HepG2 (cell line): ENCODE measurements around the gene NT5C1A. TPM values are rescaled to one million over a fixed set of nuclear protein-coding genes. Genes with fewer than 3 reads are reported as not detected.

Experiments used
- ATAC-seq: fragments of 200-7000 bp; cut with Tn5 transposase; 3 replicates; pipeline ENCODE4 v1.9.1; 2020; ENCODE audit warnings: mild to moderate bottlenecking, moderate library complexity
- BruUV-seq: library from RNA; stranded (reverse); fragments of 400-500 nt; replicated peaks from 2 replicates; lab custom pipeline; 2021; lab: Mats Ljungman, UMichigan
- CTCF ChIA-PET: fragments of 300-600 bp; formaldehyde crosslinking; extraction: SDS; loops from one replicate; lab custom pipeline; 2021; ENCODE audit warnings: low total read pairs, inconsistent platforms, low intra/inter-chr PET ratio; lab: Yijun Ruan, JAX
- POLR2A ChIA-PET: fragments of 350-600 bp; sonication (Branson Sonifier 250); formaldehyde crosslinking; loops from one replicate; lab custom pipeline; 2020; ENCODE audit warnings: antibody characterized with exemption, inconsistent platforms; lab: Yijun Ruan, JAX
- DNase-seq: peaks from one replicate; pipeline ENCODE4 v3.0.0-alpha.2; 2015; ENCODE audit warnings: low spot score
- FAIRE-seq: peaks from 3 replicates; lab custom pipeline; 2011; peaks lifted over from hg19 to GRCh38; lab: Jason Lieb, UNC
- H2AFZ ChIP-seq: one replicate; pipeline ENCODE4 v1.6.1; 2011; ENCODE audit warnings: low read length, inconsistent platforms
- H3K27ac ChIP-seq: fragments of 300-600 bp; 3 replicates; pipeline ENCODE4 v1.8.0; 2011; ENCODE audit warnings: mixed run types, mild to moderate bottlenecking, mixed read lengths, low read length, inconsistent platforms; ENCODE audit not compliant: insufficient read depth; ENCODE audit errors: extremely low read length
- H3K27me3 ChIP-seq, 2 experiments: fragments of 200-600 bp in 1 of 2; 2 replicates in 1 of 2; 3 replicates in 1 of 2; pipeline versions ENCODE4 v1.6.0 to v1.8.0; 2011; ENCODE audit warnings: low read length in 2 of 2, mild to moderate bottlenecking in 2 of 2, moderate library complexity in 2 of 2, inconsistent platforms in 1 of 2; ENCODE audit not compliant: insufficient read depth in 2 of 2, control insufficient read depth in 1 of 2
- H3K36me3 ChIP-seq, 2 experiments: fragments of 200-600 bp in 1 of 2; replicated peaks in 1 of 2; 2 replicates in 1 of 2; 3 replicates in 1 of 2; pipeline versions ENCODE4 v1.5.1 to v1.8.0; 2011; ENCODE audit warnings: low read length in 2 of 2, inconsistent platforms in 1 of 2; ENCODE audit not compliant: insufficient read depth in 2 of 2, control insufficient read depth in 1 of 2
- H3K4me1 ChIP-seq: 2 replicates; pipeline ENCODE4 v1.5.1; 2012; ENCODE audit warnings: low read length, inconsistent platforms; ENCODE audit not compliant: insufficient read depth
- H3K4me2 ChIP-seq: 2 replicates; pipeline ENCODE4 v1.6.0; 2011; ENCODE audit warnings: low read depth, low read length, inconsistent platforms
- H3K4me3 ChIP-seq, 3 experiments: fragments of 200-600 bp in 1 of 3; sonication (generic), shearing (Covaris generic) in 1 of 3; replicated peaks in 1 of 3; 2 replicates each; pipeline ENCODE4 v1.5.1; 2011 to 2016; ENCODE audit warnings: low read length in 3 of 3, inconsistent platforms in 2 of 3, low read depth in 2 of 3, mild to moderate bottlenecking in 2 of 3, control low read depth in 1 of 3, mixed read lengths in 1 of 3; ENCODE audit not compliant: insufficient read depth in 1 of 3
- H3K79me2 ChIP-seq: one replicate; pipeline ENCODE4 v1.6.1; 2011; ENCODE audit warnings: low read length, inconsistent platforms; ENCODE audit not compliant: insufficient read depth
- H3K9ac ChIP-seq: 2 replicates; pipeline ENCODE4 v1.6.0; 2011; ENCODE audit warnings: mild to moderate bottlenecking, low read depth, low read length, inconsistent platforms; ENCODE audit not compliant: insufficient read depth
- H3K9me3 ChIP-seq: 2 replicates; pipeline ENCODE4 v1.5.1; 2012; ENCODE audit warnings: mild to moderate bottlenecking, low read length
- H4K20me1 ChIP-seq: 2 replicates; pipeline ENCODE4 v1.6.0; 2011; ENCODE audit warnings: inconsistent platforms, mild to moderate bottlenecking, low read length, moderate library complexity; ENCODE audit not compliant: insufficient read depth
- HNRNPUL1 ChIP-seq: fragments of 200-400 bp; formaldehyde crosslinking; IDR thresholded peaks from 2 replicates; pipeline ENCODE4 v1.6.1; 2017; ENCODE audit warnings: low read depth, mild to moderate bottlenecking, low read length, moderate library complexity
- KLF16 ChIP-seq, 2 experiments: sonication (generic) in 1 of 2; formaldehyde crosslinking in 1 of 2; IDR thresholded peaks; 2 replicates each; pipeline versions ENCODE4 v1.6.1 to v1.8.0; 2016 to 2023; ENCODE audit warnings: missing genetic modification reagents in 2 of 2, missing compliant biosample characterization in 1 of 2
- MAZ ChIP-seq, 2 experiments: sonication (generic) in 1 of 2; formaldehyde crosslinking in 1 of 2; IDR thresholded peaks; 2 replicates each; pipeline versions ENCODE4 v1.5.0 to v1.6.1; 2012 to 2020; ENCODE audit warnings: low read depth in 2 of 2, mild to moderate bottlenecking in 2 of 2, borderline replicate concordance in 1 of 2, improper control_type of control experiment in 1 of 2, low read length in 1 of 2, missing genetic modification reagents in 1 of 2, moderate library complexity in 1 of 2
- NFATC3 ChIP-seq: sonication (generic); formaldehyde crosslinking; IDR thresholded peaks from 2 replicates; pipeline ENCODE4 v1.5.1; 2020; ENCODE audit warnings: mild to moderate bottlenecking, missing genetic modification reagents
- POGZ ChIP-seq: sonication (generic); formaldehyde crosslinking; IDR thresholded peaks from 2 replicates; pipeline ENCODE4 v1.4.0; 2020; ENCODE audit warnings: mild to moderate bottlenecking, missing genetic modification reagents
- POLR2A ChIP-seq, 2 experiments: IDR thresholded peaks; 2 replicates each; pipeline ENCODE4 v1.6.1; 2011; ENCODE audit warnings: low read depth in 2 of 2, low read length in 2 of 2, mild to moderate bottlenecking in 1 of 2, moderate library complexity in 1 of 2; ENCODE audit not compliant: insufficient read depth in 1 of 2
- TCF7L2 ChIP-seq: IDR thresholded peaks from 2 replicates; pipeline ENCODE4 v1.6.1; 2011; ENCODE audit warnings: mild to moderate bottlenecking, low read depth, low read length, moderate library complexity
- ZBTB46 ChIP-seq: sonication (generic); formaldehyde crosslinking; IDR thresholded peaks from 2 replicates; pipeline ENCODE4 v1.4.0; 2020; ENCODE audit warnings: mild to moderate bottlenecking, missing genetic modification reagents, borderline replicate concordance
- ZNF124 ChIP-seq: sonication (generic); formaldehyde crosslinking; IDR thresholded peaks from 2 replicates; pipeline ENCODE4 v1.4.0; 2020; ENCODE audit warnings: missing genetic modification reagents
- ZNF17 ChIP-seq: sonication (generic); formaldehyde crosslinking; IDR thresholded peaks from 2 replicates; pipeline ENCODE4 v1.5.0; 2020; ENCODE audit warnings: mild to moderate bottlenecking, missing genetic modification reagents
- ZNF326 ChIP-seq: sonication (generic); formaldehyde crosslinking; IDR thresholded peaks from 2 replicates; pipeline ENCODE4 v1.4.0; 2020; ENCODE audit warnings: missing genetic modification reagents, borderline replicate concordance
- ZNF335 ChIP-seq: sonication (generic); formaldehyde crosslinking; IDR thresholded peaks from 2 replicates; pipeline ENCODE4 v1.4.0; 2020; ENCODE audit warnings: missing genetic modification reagents
- WGBS: methylation state at CpG from one replicate; pipeline ENCODE4 v1.1.6; 2017; ENCODE audit warnings: low lambda C conversion rate; 5-methylcytosine and 5-hydroxymethylcytosine counted together
- in situ Hi-C: cut with HindIII; loops from 2 replicates; pipeline ENCODE4 v1.10.0; 2017; ENCODE audit warnings: low pct_unique_long_range_greater_than_20kb; ENCODE audit not compliant: extremely low pct_ligation_motif_present
- intact Hi-C: fragments of 100-400 bp; cut with micrococcal nuclease; formaldehyde crosslinking; loops from one replicate; pipeline ENCODE4 v1.10.0; 2022; ENCODE audit not compliant: unreplicated experiment
- polyA plus RNA-seq, 8 experiments: library from polyadenylated mRNA; depleted of rRNA in 3 of 8; stranded (reverse) in 7 of 8; unstranded in 1 of 8; fragments of >200 nt; fragmentation: Illumina TruSeq in 4 of 8; extraction: Trizol in 4 of 8; gene quantifications; 2 replicates each; pipeline versions ENCODE4 v1.2.1 to v1.2.3, GENCODE V29; 2011 to 2016; ENCODE audit warnings: low read depth in 4 of 8, missing spikeins in 1 of 8, mixed read lengths in 1 of 8; ENCODE audit not compliant: insufficient read depth in 1 of 8
- total RNA-seq, 5 experiments: library from RNA; depleted of rRNA; stranded (reverse); fragments of >200 nt; fragmentation: Illumina TruSeq; extraction: Trizol; gene quantifications; 2 replicates each; pipeline ENCODE4 v1.2.3, GENCODE V29; 2016; ENCODE audit warnings: low read depth in 1 of 5

Gene NT5C1A
- total and polyA plus RNA-seq, 2 of the 13 experiments (the other 11 are each of a cell fraction or from before 2014, with no cell fraction given), result not detected

- TF ChIP-seq KLF16 (CRISPR knock-in tag; IDR thresholded peaks at IDR 0.05) (no peak), ZNF17 (CRISPR knock-in tag) (no peak), HNRNPUL1 (no peak), ZBTB46 (CRISPR knock-in tag) (no peak)
These were observed 22.1 kb upstream of the NT5C1A start (continued) for GRCh38 chr1:39694026-39694425.

GRCh38 chr1:39692152-39693074 is 20.5 kb upstream of the NT5C1A start:
- in situ Hi-C loops (no loop called here), intact Hi-C loops (no loop called here)
- no peaks in the 10 kb centered on the region for H4K20me1 ChIP-seq
- ChIA-PET CTCF (no interaction called here), POLR2A (no interaction called here)
- no peak overlapping the region for H3K27ac ChIP-seq
- H3K36me3 ChIP-seq, result no peaks in the 10 kb centered on the region
- no TSS peak for BruUV-seq
- no peak; the same call in 2 of the 3 replicates for ATAC-seq
- DNase-seq, result no peak
- no peaks in the 10 kb centered on the region for H3K9me3 ChIP-seq
- H3K27me3 ChIP-seq, result peaks cover 11 to 49% of the 10 kb centered on the region in 2 experiments; a peak in 4 of 5 replicates
- no peak overlapping the region; a peak in 1 of 6 replicates for H3K4me3 ChIP-seq
- H3K9ac ChIP-seq, result no peak overlapping the region
- H2AFZ ChIP-seq, result no peak overlapping the region
- peak overlapping the region; percentile 69; the same call in 1 of the 2 replicates for H3K4me2 ChIP-seq
- TF ChIP-seq ZNF335 (CRISPR knock-in tag) (no peak), POLR2A (IDR thresholded peaks at IDR 0.05; ENCODE audit: insufficient read depth in 1 of 2, low read depth in 2 of 2, low read length in 2 of 2) (no peak), ZNF124 (no peak), MAZ (IDR thresholded peaks at IDR 0.05; ENCODE audit: borderline replicate concordance, low read depth, low read length) (no peak), MAZ (CRISPR knock-in tag; IDR thresholded peaks at IDR 0.05; ENCODE audit: low read depth) (no peak), ZNF326 (CRISPR knock-in tag) (no peak), TCF7L2 (no peak), NFATC3 (no peak), POGZ (CRISPR knock-in tag) (no peak)
- FAIRE-seq, result no peak
- H3K79me2 ChIP-seq, result no peaks in the 10 kb centered on the region
- H3K4me1 ChIP-seq, result peaks cover 11% of the 10 kb centered on the region; the same call in 1 of the 2 replicates
- 16% methylated on average over 37 of the region's 56 CpGs for WGBS
